Hepatocyte (in vitro differentiated cells): Measurements from ENCODE around the gene FHL3. TPM values are rescaled to one million over a fixed set of nuclear protein-coding genes. Genes with fewer than 3 reads are reported as not detected.

Source experiments
- DNase-seq: peaks from one replicate; pipeline ENCODE4 v3.0.0-alpha.2; 2016; ENCODE audit warnings: low spot score
- H2AFZ ChIP-seq: fragments of 200-600 bp; sonication (generic); 2 replicates; pipeline ENCODE4 v1.6.0; 2016; ENCODE audit warnings: antibody characterized with exemption, mild to moderate bottlenecking
- H3K27ac ChIP-seq: fragments of 200-600 bp; sonication (generic); 2 replicates; pipeline ENCODE4 v1.5.1; 2016; ENCODE audit warnings: mild to moderate bottlenecking
- H3K27me3 ChIP-seq: fragments of 200-600 bp; sonication (generic); 2 replicates; pipeline ENCODE4 v1.6.1; 2016
- H3K36me3 ChIP-seq: fragments of 200-600 bp; sonication (generic); replicated peaks from 2 replicates; pipeline ENCODE4 v1.5.1; 2016; ENCODE audit warnings: low read depth; ENCODE audit not compliant: insufficient read depth
- H3K4me1 ChIP-seq: fragments of 200-600 bp; sonication (generic); 2 replicates; pipeline ENCODE4 v1.5.1; 2016; ENCODE audit warnings: mild to moderate bottlenecking, moderate library complexity; ENCODE audit not compliant: insufficient read depth
- H3K4me2 ChIP-seq: fragments of 200-600 bp; sonication (generic); 2 replicates; pipeline ENCODE4 v1.6.0; 2016
- H3K4me3 ChIP-seq: fragments of 200-600 bp; sonication (generic); 2 replicates; pipeline ENCODE4 v1.5.1; 2016; ENCODE audit warnings: mild to moderate bottlenecking
- H3K79me2 ChIP-seq: fragments of 200-600 bp; sonication (generic); 2 replicates; pipeline ENCODE4 v1.6.0; 2017; ENCODE audit warnings: mild to moderate bottlenecking
- H3K9me2 ChIP-seq: fragments of 200-600 bp; sonication (generic); replicated peaks from 2 replicates; pipeline ENCODE4 v1.6.0; 2017; ENCODE audit warnings: mild to moderate bottlenecking; ENCODE audit not compliant: insufficient read depth
- H3K9me3 ChIP-seq: fragments of 200-600 bp; sonication (generic); 2 replicates; pipeline ENCODE4 v1.5.1; 2016; ENCODE audit warnings: low read depth, mild to moderate bottlenecking
- H4K20me1 ChIP-seq: fragments of 200-600 bp; sonication (generic); 2 replicates; pipeline ENCODE4 v1.6.0; 2016; ENCODE audit warnings: mild to moderate bottlenecking; ENCODE audit not compliant: insufficient read depth, poor library complexity, severe bottlenecking
- CTCF ChIP-seq: fragments of 200-600 bp; sonication (generic); IDR thresholded peaks from 2 replicates; pipeline ENCODE4 v1.5.1; 2016; ENCODE audit warnings: antibody characterized with exemption, mild to moderate bottlenecking; ENCODE audit not compliant: poor library complexity
- EZH2 ChIP-seq: fragments of 200-600 bp; sonication (generic); IDR thresholded peaks from 2 replicates; pipeline ENCODE4 v1.6.1; 2016; ENCODE audit warnings: antibody characterized with exemption, mild to moderate bottlenecking, borderline replicate concordance
- EZH2phosphoT487 ChIP-seq: fragments of 200-600 bp; sonication (generic); IDR thresholded peaks from one replicate; pipeline ENCODE4 v1.6.1; 2018; ENCODE audit warnings: antibody characterized with exemption, mild to moderate bottlenecking, low read depth, moderate library complexity; ENCODE audit not compliant: unreplicated experiment, severe bottlenecking
- WGBS: methylation state at CpG from one replicate; pipeline ENCODE4 v1.1.6; 2016; ENCODE audit warnings: low lambda C conversion rate; ENCODE audit errors: missing lambda C conversion rate; 5-methylcytosine and 5-hydroxymethylcytosine counted together
- polyA plus RNA-seq: library from polyadenylated mRNA; unstranded; fragments of >200 nt; fragmentation: Nextera tagmentation; extraction: Ambion mirVana; gene quantifications from 2 replicates; pipeline ENCODE4 v1.2.1, GENCODE V29; 2016
- total RNA-seq: library from RNA; depleted of rRNA; stranded (reverse); fragments of >200 nt; gene quantifications from 2 replicates; pipeline ENCODE4 v1.2.3, GENCODE V29; 2014

Gene FHL3
- total and polyA plus RNA-seq, 2 experiments from 2014 or later = 27.2 to 28.6 TPM

GRCh38 chr1:38043036-38043747 lies 37.9 kb upstream of the FHL3 start:
- Histone ChIP-seq H2AFZ (no peak overlapping the region), H3K27me3 (peaks cover 61% of the 10 kb centered on the region), H3K79me2 (no peaks in the 10 kb centered on the region), H3K4me3 (no peak overlapping the region), H3K4me2 (no peak overlapping the region), H3K9me3 (no peaks in the 10 kb centered on the region), H3K4me1 (peaks cover 14% of the 10 kb centered on the region), H3K27ac (no peak overlapping the region), H3K9me2 (no peaks in the 10 kb centered on the region), H4K20me1 (no peaks in the 10 kb centered on the region), H3K36me3 (no peaks in the 10 kb centered on the region)
- DNase-seq = no peak
- WGBS = 87% methylated on average over 12 of the region's 12 CpGs
- TF ChIP-seq CTCF (no peak), EZH2phosphoT487 (no peak), EZH2 (no peak)

GRCh38 chr1:38041936-38042834 lies 36.9 kb upstream of the FHL3 start:
- Histone ChIP-seq H3K4me1 (peaks cover 14% of the 10 kb centered on the region), H3K79me2 (no peaks in the 10 kb centered on the region), H3K9me2 (no peaks in the 10 kb centered on the region), H2AFZ (no peak overlapping the region), H3K4me3 (no peak overlapping the region), H3K36me3 (no peaks in the 10 kb centered on the region), H3K27me3 (peaks cover 53% of the 10 kb centered on the region), H3K27ac (no peak overlapping the region), H3K9me3 (no peaks in the 10 kb centered on the region), H3K4me2 (no peak overlapping the region), H4K20me1 (no peaks in the 10 kb centered on the region)
- WGBS = 82% methylated on average over 18 of the region's 21 CpGs
- DNase-seq = no peak
- no peak for TF ChIP-seq CTCF
- TF ChIP-seq EZH2phosphoT487 = no peak
- no peak for TF ChIP-seq EZH2

GRCh38 chr1:38039331-38040088 lies 34.2 kb upstream of the FHL3 start:
- Histone ChIP-seq H2AFZ (no peak overlapping the region), H3K27me3 (peaks cover 41% of the 10 kb centered on the region), H3K79me2 (no peaks in the 10 kb centered on the region), H3K9me3 (no peaks in the 10 kb centered on the region), H3K4me3 (no peak overlapping the region), H3K4me1 (peaks cover 3% of the 10 kb centered on the region), H3K36me3 (no peaks in the 10 kb centered on the region), H3K4me2 (no peak overlapping the region), H3K27ac (no peak overlapping the region), H4K20me1 (no peaks in the 10 kb centered on the region), H3K9me2 (no peaks in the 10 kb centered on the region)
- 92% methylated on average over 17 of the region's 17 CpGs for WGBS
- TF ChIP-seq EZH2 = no peak
- TF ChIP-seq EZH2phosphoT487 = no peak
- no peak for TF ChIP-seq CTCF
- DNase-seq = no peak
